HEK293T (cell line): Measurements from ENCODE around the gene S100Z.

ENCODE experiments used
- ARNT ChIP-seq: fragments of 450-650 bp; IDR thresholded peaks from 2 replicates; pipeline ENCODE4 v1.6.1; 2017; ENCODE audit warnings: mild to moderate bottlenecking
- BHLHE40 ChIP-seq: fragments of 450-650 bp; IDR thresholded peaks from 2 replicates; pipeline ENCODE4 v1.6.1; 2016; ENCODE audit warnings: mild to moderate bottlenecking, moderate library complexity, borderline replicate concordance
- CTBP1 ChIP-seq: fragments of 450-650 bp; IDR thresholded peaks from 2 replicates; pipeline ENCODE4 v1.6.1; 2016; ENCODE audit warnings: borderline replicate concordance
- FOXA1 ChIP-seq: fragments of 450-650 bp; IDR thresholded peaks from 2 replicates; pipeline ENCODE4 v1.6.1; 2016; ENCODE audit warnings: mild to moderate bottlenecking
- FOXM1 ChIP-seq: fragments of 450-650 bp; IDR thresholded peaks from 2 replicates; pipeline ENCODE4 v1.6.1; 2017; ENCODE audit warnings: mild to moderate bottlenecking, borderline replicate concordance
- LEF1 ChIP-seq: fragments of 450-650 bp; IDR thresholded peaks from 2 replicates; pipeline ENCODE4 v1.6.1; 2017; ENCODE audit warnings: mild to moderate bottlenecking, borderline replicate concordance
- SUZ12 ChIP-seq: fragments of 450-650 bp; IDR thresholded peaks from 2 replicates; pipeline ENCODE4 v1.6.1; 2016; ENCODE audit warnings: mild to moderate bottlenecking
- TARDBP ChIP-seq: fragments of 450-650 bp; IDR thresholded peaks from 2 replicates; pipeline ENCODE4 v1.6.1; 2016

GRCh38 chr5:76831110-76831452 lies 18.7 kb upstream of the S100Z start:
- no peak for TF ChIP-seq BHLHE40
- TF ChIP-seq FOXM1 = no peak
- no peak for TF ChIP-seq FOXA1
- no peak for TF ChIP-seq ARNT
- TF ChIP-seq CTBP1 = no peak
- no peak for TF ChIP-seq SUZ12
- TF ChIP-seq LEF1 = no peak
- TF ChIP-seq TARDBP = no peak
